A673 (cell line): ENCODE data around the gene DAB1. TPM values are rescaled to one million over a fixed set of nuclear protein-coding genes. Genes with fewer than 3 reads are reported as not detected.

ENCODE experiments used
- BruUV-seq: library from RNA; stranded (reverse); fragments of 400-500 nt; replicated peaks from 2 replicates; lab custom pipeline; 2021; lab: Mats Ljungman, UMichigan
- CTCF ChIA-PET: fragments of 300-600 bp; sonication (Branson Sonifier 250); formaldehyde crosslinking; loops from one replicate; lab custom pipeline; 2022; ENCODE audit warnings: antibody characterized with exemption; lab: Charles Lee
- POLR2A ChIA-PET: fragments of 300-600 bp; sonication (Branson Sonifier 250); formaldehyde crosslinking; loops from one replicate; lab custom pipeline; 2022; ENCODE audit warnings: antibody characterized with exemption; ENCODE audit not compliant: low non-redundant PET; lab: Charles Lee
- DNase-seq: peaks from one replicate; pipeline ENCODE4 v3.0.0-alpha.2; 2015; ENCODE audit warnings: low spot score
- H3K27ac ChIP-seq: fragments of 200-600 bp; sonication (generic); 2 replicates; pipeline ENCODE4 v1.5.1; 2016; ENCODE audit warnings: mixed run types, low read depth, mild to moderate bottlenecking, mixed read lengths, antibody characterized with exemption, low read length; ENCODE audit not compliant: poor library complexity, severe bottlenecking
- H3K27me3 ChIP-seq: fragments of 200-600 bp; sonication (generic); replicated peaks from 2 replicates; pipeline ENCODE4 v1.6.1; 2017; ENCODE audit warnings: mixed run types, low read depth, mild to moderate bottlenecking, mixed read lengths, antibody characterized with exemption, low read length; ENCODE audit not compliant: insufficient read depth, poor library complexity
- H3K36me3 ChIP-seq: fragments of 200-600 bp; sonication (generic); 2 replicates; pipeline ENCODE4 v1.6.1; 2016; ENCODE audit warnings: mixed run types, mild to moderate bottlenecking, mixed read lengths, antibody characterized with exemption, low read length; ENCODE audit not compliant: insufficient read depth, poor library complexity, severe bottlenecking
- H3K4me1 ChIP-seq: fragments of 200-600 bp; sonication (generic); 2 replicates; pipeline ENCODE4 v1.6.1; 2017; ENCODE audit warnings: mixed run types, mild to moderate bottlenecking, mixed read lengths, antibody characterized with exemption, low read length; ENCODE audit not compliant: insufficient read depth, poor library complexity, severe bottlenecking
- H3K4me3 ChIP-seq: fragments of 200-600 bp; sonication (generic); 2 replicates; pipeline ENCODE4 v1.5.1; 2016; ENCODE audit warnings: low read depth, mixed run types, mild to moderate bottlenecking, mixed read lengths, low read length; ENCODE audit not compliant: poor library complexity, severe bottlenecking
- H3K9me3 ChIP-seq: fragments of 200-600 bp; sonication (generic); 2 replicates; pipeline ENCODE4 v1.6.1; 2016; ENCODE audit warnings: mixed run types, low read depth, mild to moderate bottlenecking, mixed read lengths, antibody characterized with exemption, low read length; ENCODE audit not compliant: poor library complexity, severe bottlenecking
- EZH2 ChIP-seq: fragments of 200-600 bp; sonication (generic); IDR thresholded peaks from 2 replicates; pipeline ENCODE4 v1.6.1; 2017; ENCODE audit warnings: borderline replicate concordance, low read depth, mild to moderate bottlenecking, mixed read lengths, antibody characterized with exemption, low read length; ENCODE audit not compliant: poor library complexity, severe bottlenecking
- intact Hi-C: fragments of 100-400 bp; cut with micrococcal nuclease; formaldehyde crosslinking; loops from one replicate; pipeline ENCODE4 v1.10.0; 2022; ENCODE audit not compliant: unreplicated experiment
- total RNA-seq: library from RNA; stranded (reverse); gene quantifications from 2 replicates; pipeline ENCODE4 v1.2.3, GENCODE V29; 2021
- TF ChIP-seq, protein P1 (sequence below): fragments of 300-800, 200-600 bp; sonication (generic); conservative IDR thresholded peaks from 2 replicates; pipeline ENCODE4 v1.5.1; 2017; ENCODE audit warnings: low read depth, mild to moderate bottlenecking, antibody characterized with exemption, low read length, moderate library complexity, mixed read lengths

The DAB1 gene
- total RNA-seq, 1 experiment from 2014 or later = 112 TPM

- H3K4me3 ChIP-seq = no peak overlapping the region
- H3K27me3 ChIP-seq = no peaks in the 10 kb centered on the region
- CTCF ChIA-PET = no interaction called here
- no peak overlapping the region for H3K27ac ChIP-seq
- POLR2A ChIA-PET = interaction anchor here (0.6 kb wide), 1 partner anchor 98 kb away, joined by 4 read pairs; no protein-coding TSS in a partner anchor
- peaks cover 11% of the 10 kb centered on the region for H3K9me3 ChIP-seq
- intact Hi-C loops = no loop called here
- BruUV-seq = no TSS peak
- no peak for DNase-seq
- peaks cover 2% of the 10 kb centered on the region for H3K36me3 ChIP-seq
- H3K4me1 ChIP-seq = peaks cover 31% of the 10 kb centered on the region
- TF ChIP-seq EZH2 = no peak
- TF ChIP-seq, protein P1, sequence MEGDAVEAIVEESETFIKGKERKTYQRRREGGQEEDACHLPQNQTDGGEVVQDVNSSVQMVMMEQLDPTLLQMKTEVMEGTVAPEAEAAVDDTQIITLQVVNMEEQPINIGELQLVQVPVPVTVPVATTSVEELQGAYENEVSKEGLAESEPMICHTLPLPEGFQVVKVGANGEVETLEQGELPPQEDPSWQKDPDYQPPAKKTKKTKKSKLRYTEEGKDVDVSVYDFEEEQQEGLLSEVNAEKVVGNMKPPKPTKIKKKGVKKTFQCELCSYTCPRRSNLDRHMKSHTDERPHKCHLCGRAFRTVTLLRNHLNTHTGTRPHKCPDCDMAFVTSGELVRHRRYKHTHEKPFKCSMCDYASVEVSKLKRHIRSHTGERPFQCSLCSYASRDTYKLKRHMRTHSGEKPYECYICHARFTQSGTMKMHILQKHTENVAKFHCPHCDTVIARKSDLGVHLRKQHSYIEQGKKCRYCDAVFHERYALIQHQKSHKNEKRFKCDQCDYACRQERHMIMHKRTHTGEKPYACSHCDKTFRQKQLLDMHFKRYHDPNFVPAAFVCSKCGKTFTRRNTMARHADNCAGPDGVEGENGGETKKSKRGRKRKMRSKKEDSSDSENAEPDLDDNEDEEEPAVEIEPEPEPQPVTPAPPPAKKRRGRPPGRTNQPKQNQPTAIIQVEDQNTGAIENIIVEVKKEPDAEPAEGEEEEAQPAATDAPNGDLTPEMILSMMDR = no peak
Observed at GRCh38 chr1:57248830-57249229, 175.0 kb downstream of the DAB1 start.

DNA sequence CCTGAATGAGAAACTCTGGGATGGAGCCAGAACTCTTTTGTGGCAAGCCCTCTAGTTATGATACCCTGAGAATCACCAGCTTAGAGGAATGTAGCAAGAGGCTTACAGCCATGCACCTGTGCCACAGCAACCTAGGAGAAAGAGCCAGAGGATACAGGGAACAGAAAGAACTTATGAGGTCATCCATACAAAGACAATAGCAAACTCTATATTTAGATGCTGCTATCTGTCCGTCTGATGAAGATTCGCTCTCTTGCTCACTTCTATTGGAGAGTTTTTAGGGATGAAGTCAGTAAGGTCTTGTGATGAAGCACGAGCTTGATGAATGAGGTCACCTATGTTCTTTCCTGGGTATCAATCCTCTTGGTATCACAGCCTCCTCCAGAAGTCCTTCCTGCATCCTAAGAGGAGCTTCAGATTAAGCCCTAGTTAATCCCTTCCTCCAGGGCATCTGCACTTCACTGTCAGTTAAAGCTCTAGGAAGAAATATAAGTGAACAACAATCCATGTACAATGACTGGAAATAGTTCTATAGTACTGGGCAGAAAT is 185.6 kb downstream of the DAB1 start:
- H3K4me3 ChIP-seq = no peak overlapping the region
- BruUV-seq = no TSS peak
- intact Hi-C loops = no loop called here
- H3K9me3 ChIP-seq = no peaks in the 10 kb centered on the region
- no peak for DNase-seq
- H3K4me1 ChIP-seq = no peaks in the 10 kb centered on the region
- ChIA-PET POLR2A (interaction anchor here (0.6 kb wide), 1 partner anchor 29 kb away, joined by 3 read pairs; no protein-coding TSS in a partner anchor), CTCF (no interaction called here)
- H3K27me3 ChIP-seq = no peaks in the 10 kb centered on the region
- no peak for TF ChIP-seq EZH2
- TF ChIP-seq, protein P1 = no peak
- no peaks in the 10 kb centered on the region for H3K36me3 ChIP-seq
- no peak overlapping the region for H3K27ac ChIP-seq

- BruUV-seq = no TSS peak
- TF ChIP-seq EZH2 = no peak
- TF ChIP-seq, protein P1 = no peak
- peaks cover 19% of the 10 kb centered on the region for H3K4me1 ChIP-seq
Observed at GRCh38 chr1:57235730-57236510, 187.9 kb downstream of the DAB1 start.

More at GRCh38 chr1:57235730-57236510, 187.9 kb downstream of the DAB1 start:
- intact Hi-C loops = no loop called here
- Histone ChIP-seq H3K4me3 (no peak overlapping the region), H3K36me3 (no peaks in the 10 kb centered on the region), H3K27me3 (no peaks in the 10 kb centered on the region), H3K9me3 (no peaks in the 10 kb centered on the region), H3K27ac (no peak overlapping the region)
- POLR2A ChIA-PET = no interaction called here
- no peak for DNase-seq
- CTCF ChIA-PET = no interaction called here
